WTC11 (cell line): ENCODE measurements around the gene B3GAT2. TPM values are rescaled to one million over a fixed set of nuclear protein-coding genes. Genes with fewer than 3 reads are reported as not detected.

Experiments used
- ATAC-seq: fragments of 200-7000 bp; cut with Tn5 transposase; 2 replicates; pipeline ENCODE4 v1.10.0; 2021; ENCODE audit warnings: mild to moderate bottlenecking, moderate library complexity
- CTCF ChIA-PET: fragments of 300-600 bp; sonication (Branson Sonifier 250); formaldehyde crosslinking; loops from one replicate; lab custom pipeline; 2021; ENCODE audit warnings: antibody characterized with exemption; lab: Charles Lee
- POLR2A ChIA-PET: fragments of 350-600 bp; sonication (Branson Sonifier 250); formaldehyde crosslinking; loops from one replicate; lab custom pipeline; 2021; ENCODE audit warnings: antibody characterized with exemption; lab: Charles Lee
- DNase-seq: peaks from one replicate; pipeline ENCODE4 v3.0.0; 2021; ENCODE audit warnings: low spot score
- H3K27ac Mint-ChIP-seq: 2 replicates; pipeline ENCODE4 v1.8.0; 2021; ENCODE audit warnings: mixed read lengths
- H3K27me3 Mint-ChIP-seq: 2 replicates; pipeline ENCODE4 v1.8.0; 2021; ENCODE audit warnings: low read depth, mild to moderate bottlenecking, moderate library complexity, mixed read lengths
- H3K36me3 Mint-ChIP-seq: 2 replicates; pipeline ENCODE4 v1.8.0; 2021; ENCODE audit warnings: mixed read lengths
- H3K4me1 Mint-ChIP-seq: 2 replicates; pipeline ENCODE4 v1.8.0; 2022; ENCODE audit warnings: mixed read lengths
- H3K4me3 Mint-ChIP-seq: 2 replicates; pipeline ENCODE4 v1.8.0; 2021; ENCODE audit warnings: mild to moderate bottlenecking, moderate library complexity, mixed read lengths
- H3K9me3 Mint-ChIP-seq: 2 replicates; pipeline ENCODE4 v1.8.0; 2021; ENCODE audit warnings: mixed read lengths
- ATF1 ChIP-seq: sonication (generic); formaldehyde crosslinking; IDR thresholded peaks from 2 replicates; pipeline ENCODE4 v1.8.1; 2023; ENCODE audit warnings: mild to moderate bottlenecking, moderate library complexity, missing genetic modification reagents
- CBFB ChIP-seq: sonication (generic); formaldehyde crosslinking; IDR thresholded peaks from 2 replicates; pipeline ENCODE4 v1.8.1; 2022; ENCODE audit warnings: mild to moderate bottlenecking, low read depth, missing genetic modification reagents
- FOXJ3 ChIP-seq: sonication (generic); formaldehyde crosslinking; IDR thresholded peaks from 2 replicates; pipeline ENCODE4 v1.9.0; 2021; ENCODE audit warnings: missing genetic modification reagents, mild to moderate bottlenecking, borderline replicate concordance
- IRF2 ChIP-seq: sonication (generic); formaldehyde crosslinking; IDR thresholded peaks from 2 replicates; pipeline ENCODE4 v1.8.0; 2022; ENCODE audit warnings: low read depth, missing genetic modification reagents, borderline replicate concordance
- JAZF1 ChIP-seq: fragments of 250-450 bp; sonication (Bioruptor Pico); IDR thresholded peaks from 2 replicates; pipeline ENCODE4 v1.9.0; 2021; ENCODE audit warnings: moderate library complexity, mild to moderate bottlenecking, inconsistent platforms
- JUN ChIP-seq: sonication (generic); formaldehyde crosslinking; IDR thresholded peaks from 2 replicates; pipeline ENCODE4 v1.8.0; 2023; ENCODE audit warnings: mild to moderate bottlenecking, missing genetic modification reagents
- KAT7 ChIP-seq: sonication (generic); formaldehyde crosslinking; IDR thresholded peaks from 2 replicates; pipeline ENCODE4 v1.8.1; 2023; ENCODE audit warnings: missing genetic modification reagents, mild to moderate bottlenecking, borderline replicate concordance
- MXD4 ChIP-seq: fragments of 250-450 bp; sonication (Bioruptor Pico); IDR thresholded peaks from 2 replicates; pipeline ENCODE4 v1.8.0; 2021; ENCODE audit warnings: mild to moderate bottlenecking, moderate library complexity, borderline replicate concordance
- NFE2L1 ChIP-seq: sonication (generic); formaldehyde crosslinking; IDR thresholded peaks from 2 replicates; pipeline ENCODE4 v1.8.1; 2023; ENCODE audit warnings: missing genetic modification reagents
- NR3C1 ChIP-seq: sonication (generic); formaldehyde crosslinking; conservative IDR thresholded peaks from 2 replicates; pipeline ENCODE4 v1.8.1; 2023; ENCODE audit warnings: low read depth, mild to moderate bottlenecking, missing genetic modification reagents
- OVOL2 ChIP-seq: fragments of 250-450 bp; sonication (Bioruptor Pico); IDR thresholded peaks from 2 replicates; pipeline ENCODE4 v1.9.0; 2021; ENCODE audit warnings: mild to moderate bottlenecking, borderline replicate concordance
- PRRX2 ChIP-seq: fragments of 250-450 bp; sonication (Bioruptor Pico); IDR thresholded peaks from 2 replicates; pipeline ENCODE4 v1.8.0; 2021; ENCODE audit warnings: mild to moderate bottlenecking
- TCF7 ChIP-seq: sonication (generic); formaldehyde crosslinking; IDR thresholded peaks from 2 replicates; pipeline ENCODE4 v1.8.0; 2022; ENCODE audit warnings: mild to moderate bottlenecking, low read depth, missing genetic modification reagents, moderate library complexity
- TEAD1 ChIP-seq: sonication (generic); formaldehyde crosslinking; IDR thresholded peaks from 2 replicates; pipeline ENCODE4 v1.8.0; 2022; ENCODE audit warnings: mild to moderate bottlenecking, missing genetic modification reagents
- TEAD4 ChIP-seq: sonication (generic); formaldehyde crosslinking; IDR thresholded peaks from 2 replicates; pipeline ENCODE4 v1.8.0; 2022; ENCODE audit warnings: mild to moderate bottlenecking, missing genetic modification reagents
- TP53 ChIP-seq: sonication (generic); formaldehyde crosslinking; IDR thresholded peaks from 2 replicates; pipeline ENCODE4 v1.8.1; 2023; ENCODE audit warnings: mild to moderate bottlenecking, missing genetic modification reagents
- ZBTB21 ChIP-seq: sonication (generic); formaldehyde crosslinking; IDR thresholded peaks from 2 replicates; pipeline ENCODE4 v1.8.1; 2023; ENCODE audit warnings: mild to moderate bottlenecking, missing genetic modification reagents, borderline replicate concordance
- ZNF263 ChIP-seq: sonication (generic); formaldehyde crosslinking; IDR thresholded peaks from 2 replicates; pipeline ENCODE4 v1.8.1; 2022; ENCODE audit warnings: low read depth, mild to moderate bottlenecking, moderate library complexity, missing genetic modification reagents
- ZNF416 ChIP-seq: fragments of 250-450 bp; sonication (Bioruptor Pico); IDR thresholded peaks from 2 replicates; pipeline ENCODE4 v1.9.0; 2021; ENCODE audit warnings: mild to moderate bottlenecking, inconsistent platforms
- ZNF423 ChIP-seq: fragments of 250-450 bp; sonication (Bioruptor Pico); IDR thresholded peaks from 2 replicates; pipeline ENCODE4 v2.1.2; 2022; ENCODE audit warnings: mild to moderate bottlenecking, moderate library complexity
- total RNA-seq: library from RNA; stranded (reverse); gene quantifications from 3 replicates; pipeline ENCODE4 v1.2.3, GENCODE V29; 2021
- TF ChIP-seq, protein P1 (sequence below): fragments of 250-450 bp; sonication (Bioruptor Pico); conservative IDR thresholded peaks from 2 replicates; pipeline ENCODE4 v1.9.0; 2021; ENCODE audit warnings: mild to moderate bottlenecking
- TF ChIP-seq, protein P2 (sequence below): fragments of 250-450 bp; sonication (Bioruptor Pico); IDR thresholded peaks from 2 replicates; pipeline ENCODE4 v1.8.0; 2021; ENCODE audit warnings: mild to moderate bottlenecking
- TF ChIP-seq, protein P3 (sequence below): fragments of 250-450 bp; sonication (Bioruptor Pico); IDR thresholded peaks from 2 replicates; pipeline ENCODE4 v1.9.0; 2021; ENCODE audit warnings: mild to moderate bottlenecking
- TF ChIP-seq, protein P4 (sequence below): fragments of 200-600 bp; IDR thresholded peaks from 2 replicates; pipeline ENCODE4 v1.8.0; 2022; ENCODE audit warnings: antibody characterized with exemption
- TF ChIP-seq, protein P5 (sequence below): sonication (generic); formaldehyde crosslinking; IDR thresholded peaks from 2 replicates; pipeline ENCODE4 v1.8.1; 2022; ENCODE audit warnings: low read depth, missing genetic modification reagents, borderline replicate concordance
- TF ChIP-seq, protein P6 (sequence below): sonication (generic); formaldehyde crosslinking; IDR thresholded peaks from 2 replicates; pipeline ENCODE4 v1.8.1; 2022; ENCODE audit warnings: low read depth, mild to moderate bottlenecking, moderate library complexity, missing genetic modification reagents, borderline replicate concordance

B3GAT2 gene
- total RNA-seq, 1 experiment from 2014 or later: 0.70 TPM

DNA sequence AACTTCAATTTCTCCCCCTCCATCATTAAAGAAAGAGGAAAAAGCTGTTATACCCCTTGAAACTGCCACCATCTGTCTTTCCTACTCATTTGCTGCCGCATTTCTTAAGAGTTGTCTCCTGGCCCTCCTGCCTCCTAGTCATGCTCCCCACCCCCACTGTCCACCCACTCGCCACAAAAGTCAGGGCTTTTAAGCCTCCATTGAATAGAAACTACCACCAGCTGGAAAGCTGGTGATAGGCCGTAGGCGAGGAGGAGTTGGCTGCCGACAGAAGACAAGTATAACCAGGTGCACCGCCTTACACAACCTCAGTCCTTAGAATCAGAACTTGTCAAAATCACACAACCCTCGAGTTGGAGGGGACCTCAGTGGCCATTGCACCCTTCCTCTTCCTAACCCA, 67.6 kb downstream of the B3GAT2 start:
- TF ChIP-seq IRF2 (CRISPR knock-in tag): no peak
- no peak for TF ChIP-seq TEAD1 (CRISPR knock-in tag)
- TF ChIP-seq ZNF416: no peak
- no peak for TF ChIP-seq TEAD4 (CRISPR knock-in tag)
- no peak for TF ChIP-seq TP53 (CRISPR knock-in tag)
- TF ChIP-seq JAZF1: no peak
- TF ChIP-seq, protein P1, sequence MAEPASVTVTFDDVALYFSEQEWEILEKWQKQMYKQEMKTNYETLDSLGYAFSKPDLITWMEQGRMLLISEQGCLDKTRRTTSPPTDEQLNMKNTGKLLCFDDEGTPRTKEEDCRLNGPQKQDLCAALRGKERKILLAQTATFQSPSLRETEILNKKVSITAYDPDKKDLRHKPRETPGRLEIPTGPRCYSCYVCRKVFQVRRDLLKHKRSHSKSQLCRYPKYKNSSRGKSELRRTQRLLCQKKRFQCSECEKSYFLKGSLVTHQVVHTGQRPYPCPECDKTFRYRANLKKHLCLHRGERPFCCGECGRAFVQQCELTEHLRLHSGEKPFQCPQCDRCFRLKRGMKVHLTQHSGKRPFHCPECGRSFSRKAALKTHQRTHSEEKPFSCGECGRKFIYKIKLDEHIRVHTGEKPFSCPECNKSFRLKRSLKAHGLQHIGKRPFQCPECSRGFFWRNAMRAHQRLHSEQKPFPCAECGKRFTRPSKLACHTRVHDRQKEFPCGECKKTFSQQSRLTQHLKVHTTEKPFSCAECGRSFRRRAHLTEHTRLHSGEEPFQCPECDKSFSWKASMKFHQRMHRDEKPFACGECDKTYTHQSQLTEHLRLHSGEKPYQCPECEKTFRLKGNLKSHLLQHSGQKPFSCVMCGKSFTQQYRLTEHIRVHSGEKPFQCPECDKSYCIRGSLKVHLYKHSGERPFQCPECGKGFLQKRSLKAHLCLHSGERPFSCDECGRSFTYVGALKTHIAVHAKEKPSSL (CRISPR knock-in tag): no peak
- no peak for TF ChIP-seq ZNF423 (CRISPR knock-in tag)
- TF ChIP-seq ZNF263 (CRISPR knock-in tag): no peak
- TF ChIP-seq NR3C1 (CRISPR knock-in tag): no peak
- no peak for TF ChIP-seq PRRX2 (CRISPR knock-in tag)
- no peak for TF ChIP-seq ATF1 (CRISPR knock-in tag)
- H3K4me1 Mint-ChIP-seq: peaks cover 23% of the 10 kb centered on the region
- H3K27me3 Mint-ChIP-seq: no peaks in the 10 kb centered on the region; the same call in 1 of the 2 replicates
- no peak overlapping the region for H3K27ac Mint-ChIP-seq
- no peaks in the 10 kb centered on the region for H3K9me3 Mint-ChIP-seq
- CTCF ChIA-PET: no interaction called here
- ATAC-seq: no peak
- H3K36me3 Mint-ChIP-seq: no peaks in the 10 kb centered on the region
- POLR2A ChIA-PET: no interaction called here
- H3K4me3 Mint-ChIP-seq: no peak overlapping the region
- DNase-seq: no peak

DNA sequence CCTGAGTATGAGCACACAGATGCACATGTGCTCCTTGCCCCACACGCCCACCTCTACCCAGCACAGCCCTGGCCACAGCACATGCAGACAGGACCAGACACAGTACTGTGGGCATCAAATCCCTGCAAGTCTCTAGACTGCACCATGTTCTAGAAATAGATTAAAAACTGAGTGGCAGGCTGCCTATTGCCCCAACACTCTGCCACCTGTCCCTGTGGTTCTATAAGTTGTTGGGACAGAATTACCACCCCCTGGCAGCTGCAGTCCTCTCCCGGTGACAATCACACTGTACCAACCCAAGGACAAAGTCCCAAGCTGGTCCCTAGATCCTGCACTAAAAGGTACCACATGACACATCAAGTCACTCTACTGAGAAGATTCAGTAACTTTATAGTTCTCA, 70.2 kb downstream of the B3GAT2 start:
- no peak for ATAC-seq
- peaks cover 31% of the 10 kb centered on the region for H3K4me1 Mint-ChIP-seq
- CTCF ChIA-PET: interaction anchor here (1.4 to 3.0 kb wide), 2 partner anchors 126 to 366 kb away, joined by 4 to 22 read pairs; no protein-coding TSS in a partner anchor
- H3K4me3 Mint-ChIP-seq: no peak overlapping the region
- no peaks in the 10 kb centered on the region for H3K9me3 Mint-ChIP-seq
- no peaks in the 10 kb centered on the region for H3K36me3 Mint-ChIP-seq
- POLR2A ChIA-PET: no interaction called here
- no peak for DNase-seq
- no peaks in the 10 kb centered on the region; the same call in 1 of the 2 replicates for H3K27me3 Mint-ChIP-seq
- no peak overlapping the region for H3K27ac Mint-ChIP-seq
- TF ChIP-seq NFE2L1 (CRISPR knock-in tag) (no peak), CBFB (no peak), JUN (CRISPR knock-in tag) (no peak), MXD4 (CRISPR knock-in tag) (no peak), KAT7 (CRISPR knock-in tag) (no peak), OVOL2 (CRISPR knock-in tag) (no peak), ZBTB21 (no peak), FOXJ3 (no peak), TCF7 (no peak)
- TF ChIP-seq, protein P2, sequence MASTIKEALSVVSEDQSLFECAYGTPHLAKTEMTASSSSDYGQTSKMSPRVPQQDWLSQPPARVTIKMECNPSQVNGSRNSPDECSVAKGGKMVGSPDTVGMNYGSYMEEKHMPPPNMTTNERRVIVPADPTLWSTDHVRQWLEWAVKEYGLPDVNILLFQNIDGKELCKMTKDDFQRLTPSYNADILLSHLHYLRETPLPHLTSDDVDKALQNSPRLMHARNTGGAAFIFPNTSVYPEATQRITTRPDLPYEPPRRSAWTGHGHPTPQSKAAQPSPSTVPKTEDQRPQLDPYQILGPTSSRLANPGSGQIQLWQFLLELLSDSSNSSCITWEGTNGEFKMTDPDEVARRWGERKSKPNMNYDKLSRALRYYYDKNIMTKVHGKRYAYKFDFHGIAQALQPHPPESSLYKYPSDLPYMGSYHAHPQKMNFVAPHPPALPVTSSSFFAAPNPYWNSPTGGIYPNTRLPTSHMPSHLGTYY (CRISPR knock-in tag): no peak
- TF ChIP-seq, protein P3, sequence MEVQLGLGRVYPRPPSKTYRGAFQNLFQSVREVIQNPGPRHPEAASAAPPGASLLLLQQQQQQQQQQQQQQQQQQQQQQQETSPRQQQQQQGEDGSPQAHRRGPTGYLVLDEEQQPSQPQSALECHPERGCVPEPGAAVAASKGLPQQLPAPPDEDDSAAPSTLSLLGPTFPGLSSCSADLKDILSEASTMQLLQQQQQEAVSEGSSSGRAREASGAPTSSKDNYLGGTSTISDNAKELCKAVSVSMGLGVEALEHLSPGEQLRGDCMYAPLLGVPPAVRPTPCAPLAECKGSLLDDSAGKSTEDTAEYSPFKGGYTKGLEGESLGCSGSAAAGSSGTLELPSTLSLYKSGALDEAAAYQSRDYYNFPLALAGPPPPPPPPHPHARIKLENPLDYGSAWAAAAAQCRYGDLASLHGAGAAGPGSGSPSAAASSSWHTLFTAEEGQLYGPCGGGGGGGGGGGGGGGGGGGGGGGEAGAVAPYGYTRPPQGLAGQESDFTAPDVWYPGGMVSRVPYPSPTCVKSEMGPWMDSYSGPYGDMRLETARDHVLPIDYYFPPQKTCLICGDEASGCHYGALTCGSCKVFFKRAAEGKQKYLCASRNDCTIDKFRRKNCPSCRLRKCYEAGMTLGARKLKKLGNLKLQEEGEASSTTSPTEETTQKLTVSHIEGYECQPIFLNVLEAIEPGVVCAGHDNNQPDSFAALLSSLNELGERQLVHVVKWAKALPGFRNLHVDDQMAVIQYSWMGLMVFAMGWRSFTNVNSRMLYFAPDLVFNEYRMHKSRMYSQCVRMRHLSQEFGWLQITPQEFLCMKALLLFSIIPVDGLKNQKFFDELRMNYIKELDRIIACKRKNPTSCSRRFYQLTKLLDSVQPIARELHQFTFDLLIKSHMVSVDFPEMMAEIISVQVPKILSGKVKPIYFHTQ (CRISPR knock-in tag): no peak
- TF ChIP-seq, protein P4, sequence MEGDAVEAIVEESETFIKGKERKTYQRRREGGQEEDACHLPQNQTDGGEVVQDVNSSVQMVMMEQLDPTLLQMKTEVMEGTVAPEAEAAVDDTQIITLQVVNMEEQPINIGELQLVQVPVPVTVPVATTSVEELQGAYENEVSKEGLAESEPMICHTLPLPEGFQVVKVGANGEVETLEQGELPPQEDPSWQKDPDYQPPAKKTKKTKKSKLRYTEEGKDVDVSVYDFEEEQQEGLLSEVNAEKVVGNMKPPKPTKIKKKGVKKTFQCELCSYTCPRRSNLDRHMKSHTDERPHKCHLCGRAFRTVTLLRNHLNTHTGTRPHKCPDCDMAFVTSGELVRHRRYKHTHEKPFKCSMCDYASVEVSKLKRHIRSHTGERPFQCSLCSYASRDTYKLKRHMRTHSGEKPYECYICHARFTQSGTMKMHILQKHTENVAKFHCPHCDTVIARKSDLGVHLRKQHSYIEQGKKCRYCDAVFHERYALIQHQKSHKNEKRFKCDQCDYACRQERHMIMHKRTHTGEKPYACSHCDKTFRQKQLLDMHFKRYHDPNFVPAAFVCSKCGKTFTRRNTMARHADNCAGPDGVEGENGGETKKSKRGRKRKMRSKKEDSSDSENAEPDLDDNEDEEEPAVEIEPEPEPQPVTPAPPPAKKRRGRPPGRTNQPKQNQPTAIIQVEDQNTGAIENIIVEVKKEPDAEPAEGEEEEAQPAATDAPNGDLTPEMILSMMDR: no peak
- TF ChIP-seq, protein P5, sequence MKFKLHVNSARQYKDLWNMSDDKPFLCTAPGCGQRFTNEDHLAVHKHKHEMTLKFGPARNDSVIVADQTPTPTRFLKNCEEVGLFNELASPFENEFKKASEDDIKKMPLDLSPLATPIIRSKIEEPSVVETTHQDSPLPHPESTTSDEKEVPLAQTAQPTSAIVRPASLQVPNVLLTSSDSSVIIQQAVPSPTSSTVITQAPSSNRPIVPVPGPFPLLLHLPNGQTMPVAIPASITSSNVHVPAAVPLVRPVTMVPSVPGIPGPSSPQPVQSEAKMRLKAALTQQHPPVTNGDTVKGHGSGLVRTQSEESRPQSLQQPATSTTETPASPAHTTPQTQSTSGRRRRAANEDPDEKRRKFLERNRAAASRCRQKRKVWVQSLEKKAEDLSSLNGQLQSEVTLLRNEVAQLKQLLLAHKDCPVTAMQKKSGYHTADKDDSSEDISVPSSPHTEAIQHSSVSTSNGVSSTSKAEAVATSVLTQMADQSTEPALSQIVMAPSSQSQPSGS (CRISPR knock-in tag): no peak
- TF ChIP-seq, protein P6, sequence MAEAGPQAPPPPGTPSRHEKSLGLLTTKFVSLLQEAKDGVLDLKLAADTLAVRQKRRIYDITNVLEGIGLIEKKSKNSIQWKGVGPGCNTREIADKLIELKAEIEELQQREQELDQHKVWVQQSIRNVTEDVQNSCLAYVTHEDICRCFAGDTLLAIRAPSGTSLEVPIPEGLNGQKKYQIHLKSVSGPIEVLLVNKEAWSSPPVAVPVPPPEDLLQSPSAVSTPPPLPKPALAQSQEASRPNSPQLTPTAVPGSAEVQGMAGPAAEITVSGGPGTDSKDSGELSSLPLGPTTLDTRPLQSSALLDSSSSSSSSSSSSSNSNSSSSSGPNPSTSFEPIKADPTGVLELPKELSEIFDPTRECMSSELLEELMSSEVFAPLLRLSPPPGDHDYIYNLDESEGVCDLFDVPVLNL (CRISPR knock-in tag): no peak
